DMS153 treated with DMSO at 0.1 percent for 48 hours (cell line): ENCODE data around the gene POLRMT.
"Not testable (repeated sequence)": the region's sequence is repeated elsewhere in the genome, so short reads cannot be mapped to it uniquely, and the experiment has no call there.

Experiments used
- DNase-seq: peaks from one replicate; lab custom pipeline; 2025; ENCODE audit not compliant: unreplicated experiment; lab: John Stamatoyannopoulos, UW

The POLRMT gene

GRCh38 chr19:629515-629914, 3.8 kb downstream of the POLRMT start:
- not testable (repeated sequence) for DNase-seq

GRCh38 chr19:628168-628567, 5.2 kb downstream of the POLRMT start:
- DNase-seq: no peak

- not testable (repeated sequence) for DNase-seq
Measured at GRCh38 chr19:626566-626965, 6.8 kb downstream of the POLRMT start.

GRCh38 chr19:625257-625656, 8.1 kb downstream of the POLRMT start:
- no peak for DNase-seq

GRCh38 chr19:624433-625109, 8.8 kb downstream of the POLRMT start:
- DNase-seq: no peak

- no peak for DNase-seq
Measured at GRCh38 chr19:623974-624373, 9.4 kb downstream of the POLRMT start.

- DNase-seq: no peak
Measured at GRCh38 chr19:623175-623916, 10.0 kb downstream of the POLRMT start.

- DNase-seq: no peak
Measured at GRCh38 chr19:622666-623065, 10.7 kb downstream of the POLRMT start.

- DNase-seq: no peak
Measured at GRCh38 chr19:621819-622218, 11.5 kb downstream of the POLRMT start.

- DNase-seq: not testable (repeated sequence)
Measured at GRCh38 chr19:621191-621590, 12.1 kb downstream of the POLRMT start.

GRCh38 chr19:620166-620862, 13.0 kb downstream of the POLRMT start:
- no peak for DNase-seq

- DNase-seq: no peak
Measured at GRCh38 chr19:619286-620002, 13.9 kb downstream of the POLRMT start.

- no peak for DNase-seq
Measured at GRCh38 chr19:618674-619285, 14.6 kb downstream of the POLRMT start.

- no peak for DNase-seq
Measured at GRCh38 chr19:618247-618619, 15.1 kb downstream of the POLRMT start.

- DNase-seq: no peak
Measured at GRCh38 chr19:617551-618246, 15.6 kb downstream of the POLRMT start.

GRCh38 chr19:616747-617526, 16.4 kb downstream of the POLRMT start:
- DNase-seq: no peak

GRCh38 chr19:616062-616700, 17.2 kb downstream of the POLRMT start:
- DNase-seq: no peak

- no peak for DNase-seq
Measured at GRCh38 chr19:615619-616018, 17.7 kb downstream of the POLRMT start.
